Activated naive CD8-positive, alpha-beta T cell (primary cell): ENCODE measurements around the gene ALOX5.
"Not testable (repeated sequence)": the region's sequence is repeated elsewhere in the genome, so short reads cannot be mapped to it uniquely, and the experiment has no call there.

Source experiments
- H3K27ac Mint-ChIP-seq: one replicate; pipeline ENCODE4 v1.8.0; 2021; ENCODE audit warnings: mixed read lengths
- H3K27me3 Mint-ChIP-seq: one replicate; pipeline ENCODE4 v1.8.0; 2021; ENCODE audit warnings: mixed read lengths
- H3K36me3 Mint-ChIP-seq: one replicate; pipeline ENCODE4 v1.8.0; 2021; ENCODE audit warnings: mixed read lengths
- H3K4me1 Mint-ChIP-seq: one replicate; pipeline ENCODE4 v1.8.0; 2021; ENCODE audit warnings: low read depth, mixed read lengths
- H3K4me3 Mint-ChIP-seq: one replicate; pipeline ENCODE4 v1.8.0; 2021; ENCODE audit warnings: mild to moderate bottlenecking, mixed read lengths
- H3K9me3 Mint-ChIP-seq: one replicate; pipeline ENCODE4 v1.8.0; 2021; ENCODE audit warnings: low read depth, mixed read lengths

ALOX5 gene

DNA sequence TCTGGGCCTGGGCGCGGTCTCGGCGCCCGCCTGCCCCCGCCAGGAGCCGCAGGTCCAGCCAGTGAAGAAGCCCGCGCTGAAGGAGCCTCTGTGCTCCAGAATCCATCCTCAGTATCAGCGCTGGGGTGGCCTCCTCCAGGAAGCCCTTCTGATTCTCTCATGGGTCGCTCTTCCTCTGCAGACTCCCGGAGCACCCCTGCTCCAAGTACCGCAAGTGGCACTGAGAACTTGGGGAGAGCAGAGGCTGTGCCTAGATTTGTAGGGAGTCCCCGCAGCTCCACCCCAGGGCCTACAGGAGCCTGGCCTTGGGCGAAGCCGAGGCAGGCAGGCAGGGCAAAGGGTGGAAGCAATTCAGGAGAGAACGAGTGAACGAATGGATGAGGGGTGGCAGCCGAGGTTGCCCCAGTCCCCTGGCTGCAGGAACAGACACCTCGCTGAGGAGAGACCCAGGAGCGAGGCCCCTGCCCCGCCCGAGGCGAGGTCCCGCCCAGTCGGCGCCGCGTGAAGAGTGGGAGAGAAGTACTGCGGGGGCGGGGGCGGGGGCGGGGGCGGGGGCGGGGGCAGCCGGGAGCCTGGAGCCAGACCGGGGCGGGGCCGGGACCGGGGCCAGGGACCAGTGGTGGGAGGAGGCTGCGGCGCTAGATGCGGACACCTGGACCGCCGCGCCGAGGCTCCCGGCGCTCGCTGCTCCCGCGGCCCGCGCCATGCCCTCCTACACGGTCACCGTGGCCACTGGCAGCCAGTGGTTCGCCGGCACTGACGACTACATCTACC lies at the start of gene ALOX5:
TSS of gene ALOX5 (plus strand) at position 641 of the 774 bp plus-strand sequence. CDS start at position 705, 64 bp downstream.
- Mint-ChIP-seq H3K27ac (peak within 1 kb of the TSS; percentile 50), H3K4me3 (peak within 1 kb of the TSS; percentile 88), H3K4me1 (peaks cover 22% of the 10 kb centered on the region), H3K27me3 (peaks cover 24% of the 10 kb centered on the region), H3K9me3 (no peaks in the 10 kb centered on the region), H3K36me3 (no peaks in the 10 kb centered on the region)

DNA sequence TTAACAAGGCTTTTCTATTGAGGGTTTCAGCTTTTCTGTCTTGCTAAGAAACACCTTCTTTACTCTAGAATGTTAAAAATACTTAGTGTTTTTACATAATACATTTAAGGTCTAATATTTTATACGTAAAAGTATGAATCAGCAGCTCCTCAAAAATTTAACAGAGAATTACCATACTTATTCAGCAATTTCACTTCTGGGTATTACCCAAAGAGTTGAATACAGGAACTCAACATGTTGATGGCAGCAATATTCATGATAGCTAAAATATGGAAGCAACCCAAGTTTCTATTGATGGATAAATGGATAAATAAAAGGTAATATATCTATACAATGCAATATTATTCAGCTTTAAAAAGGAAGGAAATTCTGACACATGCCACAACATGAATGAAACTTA lies 48.9 kb upstream of the ALOX5 start:
- Mint-ChIP-seq H3K27ac (no peak overlapping the region), H3K36me3 (no peaks in the 10 kb centered on the region), H3K9me3 (peaks cover 7% of the 10 kb centered on the region), H3K4me1 (no peaks in the 10 kb centered on the region), H3K4me3 (no peak overlapping the region), H3K27me3 (no peaks in the 10 kb centered on the region)

DNA sequence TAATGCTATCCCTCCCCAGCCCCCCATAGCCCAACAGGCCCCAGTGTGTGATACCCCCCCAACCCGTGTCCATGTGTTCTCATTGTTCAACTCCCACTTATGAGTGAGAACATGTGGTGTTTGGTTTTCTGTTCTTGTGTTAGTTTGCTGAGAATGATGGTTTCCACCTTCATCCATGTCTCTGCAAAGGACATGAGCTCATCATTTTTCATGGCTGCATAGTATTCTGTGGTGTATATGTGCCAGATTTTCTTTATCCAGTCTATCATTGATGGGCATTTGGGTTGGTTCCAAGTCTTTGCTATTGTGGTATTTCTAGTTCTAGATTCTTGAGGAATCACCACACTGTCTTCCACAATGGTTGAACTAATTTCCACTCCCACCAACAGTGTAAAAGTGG lies 47.2 kb upstream of the ALOX5 start:
- H3K9me3 Mint-ChIP-seq, H3K27ac Mint-ChIP-seq, H3K27me3 Mint-ChIP-seq, H3K4me3 Mint-ChIP-seq, H3K36me3 Mint-ChIP-seq, H3K4me1 Mint-ChIP-seq: not testable (repeated sequence)

DNA sequence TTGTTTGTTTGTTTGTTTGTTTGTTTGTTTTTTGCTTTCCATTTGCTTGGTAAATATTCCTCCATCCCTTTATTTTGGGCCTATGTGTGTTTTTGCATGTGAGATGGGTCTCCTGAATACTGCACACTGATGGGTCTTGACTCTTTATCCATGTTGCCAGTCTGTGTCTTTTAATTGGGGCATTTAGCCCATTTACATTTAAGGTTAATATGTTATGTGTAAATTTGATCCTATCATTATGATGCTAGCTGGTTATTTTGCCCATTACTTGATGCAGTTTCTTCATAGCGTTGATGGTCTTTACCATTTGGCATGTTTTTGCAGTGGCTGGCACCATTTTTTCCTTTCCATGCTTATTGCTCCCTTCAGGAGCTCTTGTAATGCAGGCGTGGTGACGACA lies 42.2 kb upstream of the ALOX5 start:
- not testable (repeated sequence) for H3K9me3 Mint-ChIP-seq, H3K27ac Mint-ChIP-seq, H3K4me1 Mint-ChIP-seq, H3K27me3 Mint-ChIP-seq, H3K4me3 Mint-ChIP-seq, H3K36me3 Mint-ChIP-seq

DNA sequence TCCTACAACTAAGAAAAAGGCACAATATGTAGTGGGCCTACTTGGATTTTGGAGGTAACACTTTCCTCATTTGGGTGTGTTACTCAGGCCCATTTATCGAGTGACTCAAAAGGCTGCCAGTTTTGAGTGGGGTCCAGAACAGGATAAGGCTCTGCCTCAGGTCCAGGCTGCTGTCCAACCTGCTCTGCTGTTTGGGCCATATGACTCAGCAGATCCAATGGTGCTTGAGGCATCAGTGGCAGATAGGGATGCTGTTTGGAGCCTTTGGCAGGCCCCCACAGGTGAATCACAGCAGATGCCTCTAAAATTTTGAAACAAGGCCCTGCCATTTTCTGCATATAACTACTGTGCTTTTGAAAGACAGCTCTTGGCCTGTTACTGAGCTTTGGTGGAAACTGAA lies 34.1 kb upstream of the ALOX5 start:
- H3K27ac Mint-ChIP-seq = no peak overlapping the region
- no peak overlapping the region for H3K4me3 Mint-ChIP-seq
- H3K4me1 Mint-ChIP-seq = no peaks in the 10 kb centered on the region
- H3K9me3 Mint-ChIP-seq = peaks cover 5% of the 10 kb centered on the region
- H3K27me3 Mint-ChIP-seq = peaks cover 3% of the 10 kb centered on the region
- peaks cover 8% of the 10 kb centered on the region for H3K36me3 Mint-ChIP-seq

DNA sequence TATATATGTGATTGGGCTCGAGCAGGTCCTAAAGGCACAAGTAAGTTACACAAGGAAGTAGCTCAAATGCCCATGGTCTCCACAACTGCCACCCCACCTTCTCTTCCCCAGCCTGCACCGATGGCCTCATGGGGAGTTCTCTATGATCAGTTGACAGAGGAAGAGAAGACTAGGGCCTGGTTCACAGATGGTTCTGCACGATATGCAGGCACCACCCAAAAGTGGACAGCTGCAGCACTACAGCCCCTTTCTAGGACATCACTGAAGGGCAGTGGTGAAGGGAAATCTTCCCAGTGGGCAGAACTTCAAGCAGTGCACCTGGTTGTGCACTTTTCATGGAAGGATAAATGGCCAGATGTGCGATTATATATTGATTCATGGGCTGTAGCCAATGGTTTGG lies 33.6 kb upstream of the ALOX5 start:
- H3K4me3 Mint-ChIP-seq, H3K36me3 Mint-ChIP-seq, H3K9me3 Mint-ChIP-seq, H3K4me1 Mint-ChIP-seq, H3K27ac Mint-ChIP-seq, H3K27me3 Mint-ChIP-seq: not testable (repeated sequence)

DNA sequence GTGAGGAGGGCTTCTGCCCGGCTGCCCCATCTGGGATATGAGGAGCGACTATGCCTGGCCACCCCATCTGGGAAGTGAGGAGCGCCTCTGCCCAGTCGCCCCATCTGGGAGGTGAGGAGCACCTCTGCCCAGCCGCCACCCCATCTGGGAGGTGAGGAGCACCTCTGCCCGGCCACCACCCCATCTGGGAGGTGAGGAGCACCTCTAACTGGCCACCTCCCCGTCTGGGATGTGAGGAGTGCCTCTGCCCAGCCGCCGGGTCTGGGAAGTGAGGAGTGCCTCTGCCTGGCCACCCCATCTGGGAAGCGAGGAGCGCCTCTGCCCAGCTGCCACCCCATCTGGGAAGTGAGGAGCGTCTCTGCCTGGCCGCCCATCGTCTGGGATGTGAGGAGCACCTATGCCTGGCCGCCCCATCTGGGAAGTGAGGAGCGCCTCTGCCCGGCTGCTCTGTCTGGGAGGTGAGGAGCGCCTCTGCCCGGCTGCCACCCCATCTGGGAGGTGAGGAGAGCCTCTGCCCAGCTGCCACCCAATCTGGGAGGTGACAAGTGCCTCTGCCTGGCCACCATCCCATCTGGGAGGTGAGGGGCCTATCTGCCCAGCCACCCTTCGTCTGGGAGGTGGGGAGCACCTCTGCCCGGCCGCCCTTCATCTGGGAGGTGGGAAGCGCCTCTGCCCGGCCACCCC lies 27.2 kb upstream of the ALOX5 start:
- H3K4me3 Mint-ChIP-seq, H3K27me3 Mint-ChIP-seq, H3K36me3 Mint-ChIP-seq, H3K4me1 Mint-ChIP-seq, H3K27ac Mint-ChIP-seq, H3K9me3 Mint-ChIP-seq: not testable (repeated sequence)

DNA sequence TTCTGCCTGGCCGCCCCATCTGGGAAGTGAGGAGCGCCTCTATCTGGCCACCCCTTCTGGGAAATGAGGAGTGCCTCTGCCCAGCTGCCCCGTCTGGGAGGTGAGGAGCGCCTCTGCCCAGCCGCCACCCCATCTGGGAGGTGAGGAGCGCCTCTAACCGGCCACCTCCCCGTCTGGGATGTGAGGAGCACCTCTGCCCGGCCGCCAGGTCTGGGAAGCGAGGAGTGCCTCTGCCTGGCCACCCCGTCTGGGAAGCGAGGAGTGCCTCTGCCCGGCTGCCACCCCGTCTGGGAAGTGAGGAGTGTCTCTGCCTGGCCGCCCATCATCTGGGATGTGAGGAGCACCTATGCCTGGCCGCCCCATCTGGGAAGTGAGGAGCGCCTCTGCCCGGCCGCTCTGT lies 26.6 kb upstream of the ALOX5 start:
- H3K27ac Mint-ChIP-seq, H3K36me3 Mint-ChIP-seq, H3K4me3 Mint-ChIP-seq, H3K4me1 Mint-ChIP-seq, H3K9me3 Mint-ChIP-seq, H3K27me3 Mint-ChIP-seq: not testable (repeated sequence)

DNA sequence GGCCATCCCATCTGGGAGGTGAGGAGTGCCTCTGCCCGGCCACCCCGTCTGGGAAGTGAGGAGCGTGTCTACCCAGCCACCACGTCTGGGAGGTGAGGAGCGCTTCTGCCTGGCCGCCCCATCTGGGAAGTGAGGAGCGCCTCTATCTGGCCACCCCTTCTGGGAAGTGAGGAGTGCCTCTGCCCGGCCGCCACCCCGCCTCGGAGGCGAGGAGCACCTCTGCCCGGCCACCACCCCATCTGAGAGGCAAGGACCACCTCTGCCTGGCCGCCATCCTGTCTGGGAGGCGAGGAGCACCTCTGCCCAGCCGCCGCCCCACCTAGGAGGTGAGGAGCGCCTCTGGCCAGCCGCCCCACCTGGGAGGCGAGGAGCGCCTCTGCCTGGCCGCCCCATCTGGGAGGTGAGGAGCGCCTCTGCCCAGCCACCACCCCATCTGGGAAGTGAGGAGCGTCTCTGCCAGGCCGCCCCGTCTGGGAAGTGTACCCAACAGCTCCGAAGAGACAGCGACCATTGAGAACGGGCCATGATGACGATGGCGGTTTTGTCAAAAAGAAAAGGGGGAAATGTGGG lies 25.7 kb upstream of the ALOX5 start:
- not testable (repeated sequence) for H3K27me3 Mint-ChIP-seq, H3K4me3 Mint-ChIP-seq, H3K36me3 Mint-ChIP-seq, H3K9me3 Mint-ChIP-seq, H3K4me1 Mint-ChIP-seq, H3K27ac Mint-ChIP-seq

DNA sequence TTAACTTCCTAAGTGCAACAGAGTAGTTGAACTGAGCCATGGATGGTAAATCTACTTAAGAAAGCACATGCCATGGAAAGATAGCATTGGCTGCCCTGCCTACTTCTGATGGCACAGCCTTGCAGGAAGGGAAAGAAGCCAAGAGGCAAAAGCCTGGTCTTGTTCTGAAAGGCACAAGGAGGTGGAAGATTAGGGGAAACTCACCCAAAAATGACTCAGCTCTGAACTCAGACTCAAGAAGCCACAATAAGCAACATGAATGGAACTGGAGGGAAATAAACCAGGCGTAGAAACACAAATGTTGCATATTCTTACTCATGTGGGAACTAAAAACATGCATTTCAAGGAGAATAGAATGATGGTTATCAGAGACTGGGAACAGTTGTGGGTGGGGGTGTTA lies 20.8 kb upstream of the ALOX5 start:
- Mint-ChIP-seq H3K27me3 (no peaks in the 10 kb centered on the region), H3K4me3 (no peak overlapping the region), H3K36me3 (peaks cover 3% of the 10 kb centered on the region), H3K4me1 (peaks cover 12% of the 10 kb centered on the region), H3K9me3 (no peaks in the 10 kb centered on the region), H3K27ac (no peak overlapping the region)

DNA sequence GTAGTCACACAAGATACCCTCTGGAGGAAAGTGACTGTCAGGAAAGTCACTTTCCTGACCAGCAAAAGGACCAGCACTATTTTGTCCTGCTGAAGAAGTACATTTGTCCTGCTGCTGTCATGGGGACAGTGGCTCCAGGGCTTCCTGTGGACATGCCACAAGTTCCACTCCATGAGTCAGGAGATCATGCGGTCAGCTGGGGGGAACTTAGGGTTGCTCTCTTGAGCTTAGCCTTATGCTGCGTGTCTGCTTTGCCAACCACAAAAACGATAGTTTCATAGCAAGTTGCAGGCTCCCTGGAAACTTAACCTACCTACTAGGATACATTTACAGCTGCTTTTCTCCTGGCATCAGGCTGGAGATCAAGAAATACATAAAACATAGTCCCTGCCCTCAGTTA lies 19.8 kb upstream of the ALOX5 start:
- Mint-ChIP-seq H3K36me3 (no peaks in the 10 kb centered on the region), H3K27ac (no peak overlapping the region), H3K27me3 (no peaks in the 10 kb centered on the region), H3K4me3 (no peak overlapping the region), H3K4me1 (peaks cover 14% of the 10 kb centered on the region), H3K9me3 (no peaks in the 10 kb centered on the region)

DNA sequence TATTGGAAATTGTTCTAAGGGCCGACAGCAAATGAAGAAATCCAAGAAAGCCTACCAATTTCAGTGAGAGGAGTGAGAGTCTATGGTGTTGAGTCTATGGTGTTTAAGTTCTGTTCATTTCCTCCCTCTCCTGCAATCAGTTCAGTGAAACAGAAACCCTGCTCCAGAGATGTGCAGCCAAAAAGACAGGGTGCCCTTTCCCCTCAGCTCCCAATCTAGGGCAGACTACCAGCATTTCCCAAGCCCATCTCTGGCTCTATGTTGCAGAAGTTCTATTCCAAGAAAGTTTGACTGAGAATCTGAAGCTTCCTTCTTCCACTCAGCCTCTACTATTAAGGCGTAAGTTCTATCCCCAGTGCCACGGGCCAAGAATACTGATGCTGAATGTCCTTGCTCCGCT lies 18.5 kb upstream of the ALOX5 start:
- H3K36me3 Mint-ChIP-seq = no peaks in the 10 kb centered on the region
- H3K9me3 Mint-ChIP-seq = no peaks in the 10 kb centered on the region
- H3K4me1 Mint-ChIP-seq = peaks cover 17% of the 10 kb centered on the region
- no peak overlapping the region for H3K27ac Mint-ChIP-seq
- no peak overlapping the region for H3K4me3 Mint-ChIP-seq
- H3K27me3 Mint-ChIP-seq = no peaks in the 10 kb centered on the region

DNA sequence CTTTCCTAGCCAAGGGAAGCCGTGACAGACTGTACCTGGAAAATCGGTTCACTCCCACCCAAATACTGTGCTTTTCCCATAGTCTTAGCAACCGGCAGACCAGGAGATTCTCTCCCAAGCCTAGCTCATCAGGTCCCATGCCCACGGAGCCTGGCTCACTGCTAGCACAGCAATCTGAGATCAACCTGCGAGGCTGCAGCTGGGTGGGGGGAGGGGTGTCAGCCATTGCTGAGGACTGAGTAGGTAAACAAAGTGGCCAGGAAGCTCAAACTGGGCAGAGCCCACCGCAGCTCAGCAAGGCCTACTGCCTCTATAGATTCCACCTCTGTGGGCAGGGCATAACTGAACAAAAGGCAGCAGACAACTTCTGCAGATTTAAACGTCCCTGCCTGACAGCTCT lies 15.1 kb upstream of the ALOX5 start:
- H3K36me3 Mint-ChIP-seq, H3K4me3 Mint-ChIP-seq, H3K9me3 Mint-ChIP-seq, H3K27me3 Mint-ChIP-seq, H3K27ac Mint-ChIP-seq: not testable (repeated sequence)
- peaks cover 25% of the 10 kb centered on the region for H3K4me1 Mint-ChIP-seq

DNA sequence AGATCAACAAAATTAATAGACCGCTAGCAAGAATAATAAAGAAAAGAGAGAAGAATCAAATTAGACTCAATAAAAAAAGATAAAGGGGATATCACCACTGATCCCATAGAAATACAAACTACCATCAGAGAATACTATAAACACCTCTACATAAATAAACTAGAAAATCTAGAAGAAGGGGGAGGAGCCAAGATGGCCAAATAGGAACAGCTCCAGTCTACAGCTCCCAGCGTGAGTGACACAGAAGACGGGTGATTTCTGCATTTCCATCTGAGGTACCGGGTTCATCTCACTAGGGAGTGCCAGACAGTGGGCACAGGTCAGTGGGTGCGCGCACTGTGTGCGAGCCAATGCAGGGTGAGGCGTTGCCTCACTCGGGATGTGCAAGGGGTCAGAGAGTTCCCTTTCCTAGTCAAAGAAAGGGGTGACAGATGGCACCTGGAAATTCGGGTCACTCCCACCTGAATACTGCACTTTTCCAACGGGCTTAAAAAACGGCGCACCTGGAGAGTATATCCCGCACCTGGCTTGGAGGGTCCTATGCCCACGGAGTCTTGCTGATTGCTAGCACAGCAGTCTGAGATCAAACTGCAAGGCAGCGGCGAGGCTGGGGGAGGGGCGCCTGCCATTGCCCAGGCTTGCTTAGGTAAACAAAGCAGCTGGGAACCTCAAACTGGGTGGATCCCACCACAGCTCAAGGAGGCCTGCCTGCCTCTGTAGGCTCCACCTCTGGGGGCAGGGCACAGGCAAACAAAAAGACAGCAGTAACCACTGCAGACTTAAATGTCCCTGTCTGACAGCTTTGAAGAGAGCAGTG lies 11.8 kb upstream of the ALOX5 start:
- not testable (repeated sequence) for H3K9me3 Mint-ChIP-seq, H3K36me3 Mint-ChIP-seq, H3K27me3 Mint-ChIP-seq, H3K4me3 Mint-ChIP-seq, H3K27ac Mint-ChIP-seq
- H3K4me1 Mint-ChIP-seq = peaks cover 21% of the 10 kb centered on the region

DNA sequence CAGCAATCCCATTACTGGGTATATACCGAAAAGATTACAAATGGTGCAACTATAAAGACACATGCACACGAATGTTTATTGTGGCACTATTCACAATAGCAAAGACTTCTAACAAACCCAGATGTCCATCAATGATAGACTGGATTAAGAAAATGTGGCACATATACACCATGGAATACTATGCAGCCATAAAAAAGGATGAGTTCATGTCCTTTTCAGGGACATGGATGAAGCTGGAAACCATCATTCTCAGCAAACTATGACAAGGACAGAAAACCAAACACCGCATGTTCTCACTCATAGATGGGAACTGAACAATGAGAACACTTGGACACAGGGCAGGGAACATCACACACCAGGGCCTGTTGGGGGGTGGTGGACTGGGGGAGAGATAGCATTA lies 6.4 kb upstream of the ALOX5 start:
- not testable (repeated sequence) for H3K9me3 Mint-ChIP-seq, H3K36me3 Mint-ChIP-seq, H3K4me3 Mint-ChIP-seq, H3K4me1 Mint-ChIP-seq, H3K27ac Mint-ChIP-seq
- peaks cover 17% of the 10 kb centered on the region for H3K27me3 Mint-ChIP-seq
